ENCODE measurements around the gene NRDC.

The NRDC gene

GRCh38 chr1:51878616-51879336 is at the start of gene NRDC:
TSS of gene NRDC (minus strand) at chr1:51878727. CDS start at chr1:51878615, 112 bp downstream.
- Mint-ChIP-seq H3K27ac (no peak within 1 kb of the TSS), H3K9me3 (no peaks in the 10 kb centered on the region), H3K27me3 (no peaks in the 10 kb centered on the region), H3K4me3 (no peak within 1 kb of the TSS), H3K4me1 (peaks cover 23% of the 10 kb centered on the region), H3K36me3 (no peaks in the 10 kb centered on the region)
- ATAC-seq, result peak; percentile 99

- Mint-ChIP-seq H3K4me3 (no peak overlapping the region), H3K27me3 (no peaks in the 10 kb centered on the region), H3K9me3 (no peaks in the 10 kb centered on the region), H3K4me1 (no peaks in the 10 kb centered on the region), H3K27ac (no peak overlapping the region), H3K36me3 (no peaks in the 10 kb centered on the region)
- ATAC-seq, result no peak
Measured at GRCh38 chr1:51927029-51927428, 48.5 kb upstream of the NRDC start.

- Mint-ChIP-seq H3K36me3 (no peaks in the 10 kb centered on the region), H3K27me3 (no peaks in the 10 kb centered on the region), H3K4me1 (no peaks in the 10 kb centered on the region), H3K27ac (no peak overlapping the region), H3K4me3 (no peak overlapping the region), H3K9me3 (no peaks in the 10 kb centered on the region)
- ATAC-seq, result no peak
Measured at GRCh38 chr1:51926171-51926812, 47.8 kb upstream of the NRDC start.

GRCh38 chr1:51924455-51924854 is 45.9 kb upstream of the NRDC start:
- no peak overlapping the region for H3K27ac Mint-ChIP-seq
- H3K4me1 Mint-ChIP-seq, result no peaks in the 10 kb centered on the region
- H3K4me3 Mint-ChIP-seq, result no peak overlapping the region
- ATAC-seq, result no peak
- H3K27me3 Mint-ChIP-seq, result peaks cover 6% of the 10 kb centered on the region
- no peaks in the 10 kb centered on the region for H3K9me3 Mint-ChIP-seq
- H3K36me3 Mint-ChIP-seq, result no peaks in the 10 kb centered on the region

GRCh38 chr1:51922040-51922439 is 43.5 kb upstream of the NRDC start:
- peaks cover 17% of the 10 kb centered on the region for H3K27me3 Mint-ChIP-seq
- H3K4me3 Mint-ChIP-seq, result no peak overlapping the region
- no peaks in the 10 kb centered on the region for H3K36me3 Mint-ChIP-seq
- H3K4me1 Mint-ChIP-seq, result no peaks in the 10 kb centered on the region
- H3K9me3 Mint-ChIP-seq, result no peaks in the 10 kb centered on the region
- H3K27ac Mint-ChIP-seq, result no peak overlapping the region
- ATAC-seq, result no peak

- H3K27ac Mint-ChIP-seq, result no peak overlapping the region
- peaks cover 17% of the 10 kb centered on the region for H3K27me3 Mint-ChIP-seq
Measured at GRCh38 chr1:51920130-51920529, 41.6 kb upstream of the NRDC start.

GRCh38 chr1:51919684-51920083 is 41.2 kb upstream of the NRDC start:
- H3K36me3 Mint-ChIP-seq, result no peaks in the 10 kb centered on the region
- no peak overlapping the region for H3K4me3 Mint-ChIP-seq
- ATAC-seq, result no peak
- H3K9me3 Mint-ChIP-seq, result no peaks in the 10 kb centered on the region
- H3K27me3 Mint-ChIP-seq, result peaks cover 21% of the 10 kb centered on the region
- H3K27ac Mint-ChIP-seq, result no peak overlapping the region
- H3K4me1 Mint-ChIP-seq, result no peaks in the 10 kb centered on the region

More at GRCh38 chr1:51920130-51920529, 41.6 kb upstream of the NRDC start:
- Mint-ChIP-seq H3K36me3 (no peaks in the 10 kb centered on the region), H3K4me3 (no peak overlapping the region), H3K4me1 (no peaks in the 10 kb centered on the region), H3K9me3 (no peaks in the 10 kb centered on the region)
- ATAC-seq, result no peak

- Mint-ChIP-seq H3K9me3 (no peaks in the 10 kb centered on the region), H3K27me3 (peaks cover 32% of the 10 kb centered on the region), H3K36me3 (no peaks in the 10 kb centered on the region), H3K4me3 (no peak overlapping the region), H3K4me1 (no peaks in the 10 kb centered on the region), H3K27ac (no peak overlapping the region)
- no peak for ATAC-seq
Measured at GRCh38 chr1:51916587-51917405, 38.3 kb upstream of the NRDC start.

GRCh38 chr1:51915951-51916350 is 37.4 kb upstream of the NRDC start:
- Mint-ChIP-seq H3K4me3 (no peak overlapping the region), H3K36me3 (no peaks in the 10 kb centered on the region), H3K9me3 (no peaks in the 10 kb centered on the region), H3K4me1 (no peaks in the 10 kb centered on the region), H3K27ac (no peak overlapping the region), H3K27me3 (peaks cover 40% of the 10 kb centered on the region)
- no peak for ATAC-seq

GRCh38 chr1:51912881-51913280 is 34.4 kb upstream of the NRDC start:
- Mint-ChIP-seq H3K9me3 (no peaks in the 10 kb centered on the region), H3K4me1 (no peaks in the 10 kb centered on the region), H3K27me3 (peaks cover 30% of the 10 kb centered on the region), H3K27ac (no peak overlapping the region), H3K4me3 (no peak overlapping the region), H3K36me3 (no peaks in the 10 kb centered on the region)
- no peak for ATAC-seq

- H3K4me1 Mint-ChIP-seq, result peaks cover 12% of the 10 kb centered on the region
- no peak overlapping the region for H3K27ac Mint-ChIP-seq
- peaks cover 29% of the 10 kb centered on the region for H3K27me3 Mint-ChIP-seq
- no peak for ATAC-seq
- peaks cover 3% of the 10 kb centered on the region for H3K9me3 Mint-ChIP-seq
- H3K4me3 Mint-ChIP-seq, result no peak overlapping the region
- H3K36me3 Mint-ChIP-seq, result no peaks in the 10 kb centered on the region
Measured at GRCh38 chr1:51910221-51911000, 31.9 kb upstream of the NRDC start.

- Mint-ChIP-seq H3K4me3 (no peak overlapping the region), H3K36me3 (no peaks in the 10 kb centered on the region), H3K27ac (no peak overlapping the region), H3K4me1 (peaks cover 12% of the 10 kb centered on the region), H3K9me3 (peaks cover 3% of the 10 kb centered on the region), H3K27me3 (peaks cover 22% of the 10 kb centered on the region)
- ATAC-seq, result no peak
Measured at GRCh38 chr1:51908499-51908898, 30.0 kb upstream of the NRDC start.

GRCh38 chr1:51907079-51907702 is 28.7 kb upstream of the NRDC start:
- Mint-ChIP-seq H3K9me3 (peaks cover 3% of the 10 kb centered on the region), H3K27ac (peak overlapping the region; percentile 19), H3K36me3 (no peaks in the 10 kb centered on the region), H3K27me3 (peaks cover 18% of the 10 kb centered on the region), H3K4me3 (no peak overlapping the region), H3K4me1 (peaks cover 12% of the 10 kb centered on the region)
- no peak for ATAC-seq

GRCh38 chr1:51906306-51907078 is 28.0 kb upstream of the NRDC start:
- H3K4me1 Mint-ChIP-seq, result peaks cover 12% of the 10 kb centered on the region
- no peak overlapping the region for H3K4me3 Mint-ChIP-seq
- H3K36me3 Mint-ChIP-seq, result no peaks in the 10 kb centered on the region
- peak overlapping the region; percentile 19 for H3K27ac Mint-ChIP-seq
- ATAC-seq, result no peak
- H3K9me3 Mint-ChIP-seq, result peaks cover 3% of the 10 kb centered on the region
- H3K27me3 Mint-ChIP-seq, result peaks cover 11% of the 10 kb centered on the region

All from stimulated activated memory B cell treated with anti-CD40 and anti-IgM and Interleukin-4, amounts not matched to agents 10 μg/mL and 1 μg/mL and 100 μg/mL, for 72 hours (primary cell).